SK-N-SH treated with all-trans-retinoic acid at 6 μM for 48 hours (cell line): ENCODE data around the gene ISM2.

Experiments
- ATAC-seq: fragments of 200-7000 bp; cut with Tn5 transposase; 3 replicates; pipeline ENCODE4 v1.9.1; 2020; ENCODE audit warnings: mild to moderate bottlenecking, moderate library complexity
- ARNTL ChIP-seq: fragments of 450-650 bp; formaldehyde crosslinking; IDR thresholded peaks from 2 replicates; pipeline ENCODE4 v1.5.0; 2020; ENCODE audit warnings: low read depth, mild to moderate bottlenecking, moderate library complexity, borderline replicate concordance
- BACH2 ChIP-seq: fragments of 250-450 bp; sonication (Bioruptor Pico); IDR thresholded peaks from 2 replicates; pipeline ENCODE4 v1.9.0; 2021; ENCODE audit warnings: mild to moderate bottlenecking, borderline replicate concordance
- CREB5 ChIP-seq: fragments of 250-450 bp; sonication (Bioruptor Pico); IDR thresholded peaks from 2 replicates; pipeline ENCODE4 v1.5.1; 2020; ENCODE audit warnings: low read depth, mild to moderate bottlenecking, moderate library complexity
- CSDC2 ChIP-seq: fragments of 250-450 bp; sonication (Bioruptor Pico); IDR thresholded peaks from 2 replicates; pipeline ENCODE4 v1.5.0; 2020; ENCODE audit warnings: mild to moderate bottlenecking, moderate library complexity
- CSRNP3 ChIP-seq: fragments of 250-450 bp; sonication (Bioruptor Pico); IDR thresholded peaks from 2 replicates; pipeline ENCODE4 v1.5.1; 2021; ENCODE audit warnings: mild to moderate bottlenecking, moderate library complexity
- ESRRG ChIP-seq: fragments of 250-450 bp; sonication (Bioruptor Pico); IDR thresholded peaks from 2 replicates; pipeline ENCODE4 v1.6.1; 2021; ENCODE audit warnings: mild to moderate bottlenecking
- GLIS3 ChIP-seq: fragments of 250-450 bp; sonication (Bioruptor Pico); IDR thresholded peaks from 2 replicates; pipeline ENCODE4 v1.5.0; 2020; ENCODE audit warnings: mild to moderate bottlenecking, moderate library complexity
- ISL1 ChIP-seq: fragments of 250-450 bp; sonication (Bioruptor Pico); IDR thresholded peaks from 2 replicates; pipeline ENCODE4 v2.1.2; 2022; ENCODE audit warnings: mild to moderate bottlenecking, moderate library complexity
- OSR1 ChIP-seq: fragments of 250-450 bp; sonication (Bioruptor Pico); IDR thresholded peaks from 2 replicates; pipeline ENCODE4 v1.8.0; 2022; ENCODE audit warnings: moderate library complexity, mild to moderate bottlenecking, inconsistent platforms
- POU6F1 ChIP-seq: fragments of 250-450 bp; sonication (Bioruptor Pico); IDR thresholded peaks from 2 replicates; pipeline ENCODE4 v1.8.0; 2021; ENCODE audit warnings: low read depth, mild to moderate bottlenecking, moderate library complexity, borderline replicate concordance
- PPARA ChIP-seq: fragments of 250-450 bp; sonication (Bioruptor Pico); IDR thresholded peaks from 2 replicates; pipeline ENCODE4 v1.5.0; 2020; ENCODE audit warnings: mild to moderate bottlenecking, borderline replicate concordance
- RARB ChIP-seq: fragments of 250-450 bp; sonication (Bioruptor Pico); IDR thresholded peaks from 2 replicates; pipeline ENCODE4 v1.8.0; 2021; ENCODE audit warnings: mild to moderate bottlenecking, moderate library complexity
- SNAI2 ChIP-seq: fragments of 250-450 bp; sonication (Bioruptor Pico); IDR thresholded peaks from 2 replicates; pipeline ENCODE4 v1.5.0; 2020; ENCODE audit warnings: mild to moderate bottlenecking, moderate library complexity
- TCF4 ChIP-seq: fragments of 250-450 bp; sonication (Bioruptor Pico); IDR thresholded peaks from 2 replicates; pipeline ENCODE4 v1.8.0; 2021; ENCODE audit warnings: mild to moderate bottlenecking, moderate library complexity, borderline replicate concordance
- TOX ChIP-seq: fragments of 250-450 bp; sonication (Bioruptor Pico); IDR thresholded peaks from 2 replicates; pipeline ENCODE4 v1.8.0; 2021; ENCODE audit warnings: mild to moderate bottlenecking, moderate library complexity, borderline replicate concordance
- TSHZ2 ChIP-seq: fragments of 250-450 bp; sonication (Bioruptor Pico); IDR thresholded peaks from 2 replicates; pipeline ENCODE4 v1.5.0; 2020; ENCODE audit warnings: mild to moderate bottlenecking, moderate library complexity
- ZC3H10 ChIP-seq: fragments of 250-450 bp; sonication (Bioruptor Pico); IDR thresholded peaks from 2 replicates; pipeline ENCODE4 v1.5.1; 2021; ENCODE audit warnings: mild to moderate bottlenecking, moderate library complexity
- ZFP3 ChIP-seq: fragments of 250-450 bp; sonication (Bioruptor Pico); IDR thresholded peaks from 2 replicates; pipeline ENCODE4 v1.5.0; 2020; ENCODE audit warnings: mild to moderate bottlenecking, moderate library complexity
- ZFP30 ChIP-seq: fragments of 450-650 bp; formaldehyde crosslinking; IDR thresholded peaks from 2 replicates; pipeline ENCODE4 v1.5.0; 2022; ENCODE audit warnings: mild to moderate bottlenecking, moderate library complexity
- ZNF565 ChIP-seq: fragments of 450-650 bp; formaldehyde crosslinking; conservative IDR thresholded peaks from 2 replicates; pipeline ENCODE4 v1.5.0; 2020; ENCODE audit warnings: low read depth, mild to moderate bottlenecking, moderate library complexity
- ZNF70 ChIP-seq: fragments of 450-650 bp; formaldehyde crosslinking; IDR thresholded peaks from 2 replicates; pipeline ENCODE4 v1.5.0; 2020; ENCODE audit warnings: mild to moderate bottlenecking, moderate library complexity
- ZNF8 ChIP-seq: fragments of 450-650 bp; formaldehyde crosslinking; IDR thresholded peaks from 2 replicates; pipeline ENCODE4 v1.5.0; 2020; ENCODE audit warnings: mild to moderate bottlenecking, moderate library complexity

Gene ISM2

GRCh38 chr14:77516126-77516525 lies 17.5 kb upstream of the ISM2 start:
- ATAC-seq, result no peak
- no peak for TF ChIP-seq CREB5 (CRISPR knock-in tag)
- no peak for TF ChIP-seq ZNF8 (CRISPR knock-in tag)
- no peak for TF ChIP-seq TCF4
- TF ChIP-seq ISL1 (CRISPR knock-in tag), result no peak
- TF ChIP-seq ZFP3, result no peak
- TF ChIP-seq ZFP30, result no peak
- no peak for TF ChIP-seq ZNF70 (CRISPR knock-in tag)
- no peak for TF ChIP-seq SNAI2 (CRISPR knock-in tag)
- TF ChIP-seq GLIS3, result no peak
- TF ChIP-seq OSR1 (CRISPR knock-in tag), result no peak
- TF ChIP-seq ZNF565 (CRISPR knock-in tag), result no peak
- no peak for TF ChIP-seq CSDC2
- no peak for TF ChIP-seq RARB (CRISPR knock-in tag)
- TF ChIP-seq ESRRG (CRISPR knock-in tag), result no peak
- no peak for TF ChIP-seq ZC3H10 (CRISPR knock-in tag)
- TF ChIP-seq CSRNP3 (CRISPR knock-in tag), result no peak
- no peak for TF ChIP-seq ARNTL (CRISPR knock-in tag)

GRCh38 chr14:77511486-77512162 lies 13.0 kb upstream of the ISM2 start:
- TF ChIP-seq CREB5 (CRISPR knock-in tag), result no peak
- no peak for TF ChIP-seq ARNTL (CRISPR knock-in tag)
- TF ChIP-seq TSHZ2 (CRISPR knock-in tag), result no peak
- TF ChIP-seq ZNF8 (CRISPR knock-in tag), result no peak
- no peak for TF ChIP-seq TOX
- no peak for TF ChIP-seq GLIS3
- TF ChIP-seq ZNF70 (CRISPR knock-in tag), result no peak
- no peak for TF ChIP-seq CSRNP3 (CRISPR knock-in tag)
- no peak for TF ChIP-seq POU6F1
- TF ChIP-seq PPARA (CRISPR knock-in tag), result no peak
- TF ChIP-seq ESRRG (CRISPR knock-in tag), result no peak
- TF ChIP-seq ZFP3, result no peak
- no peak for TF ChIP-seq BACH2 (CRISPR knock-in tag)
- no peak for TF ChIP-seq CSDC2
- no peak for TF ChIP-seq ZNF565 (CRISPR knock-in tag)
- no peak for TF ChIP-seq RARB (CRISPR knock-in tag)
- TF ChIP-seq ZC3H10 (CRISPR knock-in tag), result no peak
- no peak for TF ChIP-seq SNAI2 (CRISPR knock-in tag)
- TF ChIP-seq OSR1 (CRISPR knock-in tag), result no peak
- ATAC-seq, result no peak
